K562 (cell line): ENCODE measurements around the gene BAG5. TPM values are rescaled to one million over a fixed set of nuclear protein-coding genes. Genes with fewer than 3 reads are reported as not detected.
A peak's percentile ranks its signal among the peaks of the same experiment; 100 is the strongest.

ENCODE experiments used
- CREM ChIP-seq: IDR thresholded peaks from 2 replicates; pipeline ENCODE4 v1.6.1; 2014; ENCODE audit warnings: antibody characterized with exemption, low read depth
- EHMT2 ChIP-seq: fragments of 450-650 bp; IDR thresholded peaks from 2 replicates; pipeline ENCODE4 v1.6.1; 2018; ENCODE audit warnings: antibody characterized with exemption
- GABPB1 ChIP-seq: sonication (generic); formaldehyde crosslinking; IDR thresholded peaks from 2 replicates; pipeline ENCODE4 v1.8.0; 2022; ENCODE audit warnings: mild to moderate bottlenecking, missing genetic modification reagents
- HDAC1 ChIP-seq, 2 experiments: fragments of 450-650 bp; IDR thresholded peaks; 2 replicates each; pipeline ENCODE4 v1.6.1; 2016 to 2017; ENCODE audit warnings: inconsistent platforms in 1 of 2, mild to moderate bottlenecking in 1 of 2, moderate library complexity in 1 of 2
- MCM7 ChIP-seq, 2 experiments: fragments of 450-650 bp; IDR thresholded peaks; 2 replicates each; pipeline ENCODE4 v1.6.1; 2016 to 2018
- NKRF ChIP-seq: fragments of 450-650 bp; IDR thresholded peaks from 2 replicates; pipeline ENCODE4 v1.6.1; 2016; ENCODE audit warnings: borderline replicate concordance
- polyA plus RNA-seq, 8 experiments: library from polyadenylated mRNA; depleted of rRNA in 4 of 8; stranded (reverse) in 5 of 8; unstranded in 3 of 8; fragments of >200 nt; fragmentation: Nextera tagmentation in 2 of 8; fragmentation: Illumina TruSeq in 1 of 8; extraction: Ambion mirVana in 2 of 8; extraction: Trizol in 1 of 8; gene quantifications; 2 replicates each; pipeline versions ENCODE4 v1.2.1 to v1.2.3, GENCODE V29; 2011 to 2014; ENCODE audit warnings: inconsistent platforms in 1 of 8, missing spikeins in 1 of 8
- total RNA-seq, 7 experiments: library from RNA; depleted of rRNA in 6 of 7; stranded (reverse); fragments of >200 nt in 6 of 7; fragmentation: Illumina TruSeq in 2 of 7; extraction: Trizol in 2 of 7; gene quantifications; 2 replicates each; pipeline versions ENCODE4 v1.2.1 to v1.2.3, GENCODE V29; 2011 to 2021; ENCODE audit warnings: low replicate concordance in 1 of 7
- TF ChIP-seq, protein P1 (sequence below), 2 experiments: fragments of 450-650 bp; formaldehyde crosslinking in 1 of 2; IDR thresholded peaks; 2 replicates each; pipeline versions ENCODE4 v1.4.0 to v1.6.1; 2014 to 2020; ENCODE audit warnings: mild to moderate bottlenecking in 2 of 2, borderline replicate concordance in 1 of 2, low read depth in 1 of 2
- TF ChIP-seq, protein P2 (sequence below), 2 experiments: fragments of 450-650 bp; IDR thresholded peaks; 2 replicates each; pipeline ENCODE4 v1.6.1; 2018; ENCODE audit warnings: mild to moderate bottlenecking in 2 of 2, low read depth in 1 of 2; ENCODE audit not compliant: partially characterized antibody in 2 of 2
- TF ChIP-seq, protein P3 (sequence below): sonication (generic); formaldehyde crosslinking; IDR thresholded peaks from 2 replicates; pipeline ENCODE4 v1.8.0; 2023; ENCODE audit warnings: mild to moderate bottlenecking, missing genetic modification reagents

Gene BAG5
- total and polyA plus RNA-seq, 9 of the 15 experiments (the other 6 are each of a cell fraction or from before 2014, with no cell fraction given): 7.9 to 21.4 (median 13.2) TPM

GRCh38 chr14:103530390-103530789, 32.1 kb downstream of the BAG5 start (continued):
- TF ChIP-seq, protein P1, sequence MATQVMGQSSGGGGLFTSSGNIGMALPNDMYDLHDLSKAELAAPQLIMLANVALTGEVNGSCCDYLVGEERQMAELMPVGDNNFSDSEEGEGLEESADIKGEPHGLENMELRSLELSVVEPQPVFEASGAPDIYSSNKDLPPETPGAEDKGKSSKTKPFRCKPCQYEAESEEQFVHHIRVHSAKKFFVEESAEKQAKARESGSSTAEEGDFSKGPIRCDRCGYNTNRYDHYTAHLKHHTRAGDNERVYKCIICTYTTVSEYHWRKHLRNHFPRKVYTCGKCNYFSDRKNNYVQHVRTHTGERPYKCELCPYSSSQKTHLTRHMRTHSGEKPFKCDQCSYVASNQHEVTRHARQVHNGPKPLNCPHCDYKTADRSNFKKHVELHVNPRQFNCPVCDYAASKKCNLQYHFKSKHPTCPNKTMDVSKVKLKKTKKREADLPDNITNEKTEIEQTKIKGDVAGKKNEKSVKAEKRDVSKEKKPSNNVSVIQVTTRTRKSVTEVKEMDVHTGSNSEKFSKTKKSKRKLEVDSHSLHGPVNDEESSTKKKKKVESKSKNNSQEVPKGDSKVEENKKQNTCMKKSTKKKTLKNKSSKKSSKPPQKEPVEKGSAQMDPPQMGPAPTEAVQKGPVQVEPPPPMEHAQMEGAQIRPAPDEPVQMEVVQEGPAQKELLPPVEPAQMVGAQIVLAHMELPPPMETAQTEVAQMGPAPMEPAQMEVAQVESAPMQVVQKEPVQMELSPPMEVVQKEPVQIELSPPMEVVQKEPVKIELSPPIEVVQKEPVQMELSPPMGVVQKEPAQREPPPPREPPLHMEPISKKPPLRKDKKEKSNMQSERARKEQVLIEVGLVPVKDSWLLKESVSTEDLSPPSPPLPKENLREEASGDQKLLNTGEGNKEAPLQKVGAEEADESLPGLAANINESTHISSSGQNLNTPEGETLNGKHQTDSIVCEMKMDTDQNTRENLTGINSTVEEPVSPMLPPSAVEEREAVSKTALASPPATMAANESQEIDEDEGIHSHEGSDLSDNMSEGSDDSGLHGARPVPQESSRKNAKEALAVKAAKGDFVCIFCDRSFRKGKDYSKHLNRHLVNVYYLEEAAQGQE (IDR thresholded peaks at IDR 0.05; ENCODE audit: borderline replicate concordance): peak; percentile 97
- TF ChIP-seq, protein P1 (CRISPR knock-in tag; IDR thresholded peaks at IDR 0.05; ENCODE audit: low read depth): peak; percentile 93
- TF ChIP-seq CREM: 0 out of 2 replicates have a peak, but pooled peaks have one; percentile 23
- no peak for TF ChIP-seq MCM7 (IDR thresholded peaks at IDR 0.05)
- 0 out of 2 replicates have a peak, but pooled peaks have one; percentile 21 for TF ChIP-seq GABPB1 (CRISPR knock-in tag)
- TF ChIP-seq, protein P2, sequence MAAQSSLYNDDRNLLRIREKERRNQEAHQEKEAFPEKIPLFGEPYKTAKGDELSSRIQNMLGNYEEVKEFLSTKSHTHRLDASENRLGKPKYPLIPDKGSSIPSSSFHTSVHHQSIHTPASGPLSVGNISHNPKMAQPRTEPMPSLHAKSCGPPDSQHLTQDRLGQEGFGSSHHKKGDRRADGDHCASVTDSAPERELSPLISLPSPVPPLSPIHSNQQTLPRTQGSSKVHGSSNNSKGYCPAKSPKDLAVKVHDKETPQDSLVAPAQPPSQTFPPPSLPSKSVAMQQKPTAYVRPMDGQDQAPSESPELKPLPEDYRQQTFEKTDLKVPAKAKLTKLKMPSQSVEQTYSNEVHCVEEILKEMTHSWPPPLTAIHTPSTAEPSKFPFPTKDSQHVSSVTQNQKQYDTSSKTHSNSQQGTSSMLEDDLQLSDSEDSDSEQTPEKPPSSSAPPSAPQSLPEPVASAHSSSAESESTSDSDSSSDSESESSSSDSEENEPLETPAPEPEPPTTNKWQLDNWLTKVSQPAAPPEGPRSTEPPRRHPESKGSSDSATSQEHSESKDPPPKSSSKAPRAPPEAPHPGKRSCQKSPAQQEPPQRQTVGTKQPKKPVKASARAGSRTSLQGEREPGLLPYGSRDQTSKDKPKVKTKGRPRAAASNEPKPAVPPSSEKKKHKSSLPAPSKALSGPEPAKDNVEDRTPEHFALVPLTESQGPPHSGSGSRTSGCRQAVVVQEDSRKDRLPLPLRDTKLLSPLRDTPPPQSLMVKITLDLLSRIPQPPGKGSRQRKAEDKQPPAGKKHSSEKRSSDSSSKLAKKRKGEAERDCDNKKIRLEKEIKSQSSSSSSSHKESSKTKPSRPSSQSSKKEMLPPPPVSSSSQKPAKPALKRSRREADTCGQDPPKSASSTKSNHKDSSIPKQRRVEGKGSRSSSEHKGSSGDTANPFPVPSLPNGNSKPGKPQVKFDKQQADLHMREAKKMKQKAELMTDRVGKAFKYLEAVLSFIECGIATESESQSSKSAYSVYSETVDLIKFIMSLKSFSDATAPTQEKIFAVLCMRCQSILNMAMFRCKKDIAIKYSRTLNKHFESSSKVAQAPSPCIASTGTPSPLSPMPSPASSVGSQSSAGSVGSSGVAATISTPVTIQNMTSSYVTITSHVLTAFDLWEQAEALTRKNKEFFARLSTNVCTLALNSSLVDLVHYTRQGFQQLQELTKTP (IDR thresholded peaks at IDR 0.05; ENCODE audit: low read depth in 1 of 2, partially characterized antibody in 2 of 2): peak in 1 of 2 experiments; percentile 48
- TF ChIP-seq HDAC1 (IDR thresholded peaks at IDR 0.05): 0 out of 4 replicates have a peak, but pooled peaks of 1 of the 2 experiments have one; percentile 51
- peak; percentile 60; the same call in 1 of the 2 replicates for TF ChIP-seq NKRF
- TF ChIP-seq, protein P3, sequence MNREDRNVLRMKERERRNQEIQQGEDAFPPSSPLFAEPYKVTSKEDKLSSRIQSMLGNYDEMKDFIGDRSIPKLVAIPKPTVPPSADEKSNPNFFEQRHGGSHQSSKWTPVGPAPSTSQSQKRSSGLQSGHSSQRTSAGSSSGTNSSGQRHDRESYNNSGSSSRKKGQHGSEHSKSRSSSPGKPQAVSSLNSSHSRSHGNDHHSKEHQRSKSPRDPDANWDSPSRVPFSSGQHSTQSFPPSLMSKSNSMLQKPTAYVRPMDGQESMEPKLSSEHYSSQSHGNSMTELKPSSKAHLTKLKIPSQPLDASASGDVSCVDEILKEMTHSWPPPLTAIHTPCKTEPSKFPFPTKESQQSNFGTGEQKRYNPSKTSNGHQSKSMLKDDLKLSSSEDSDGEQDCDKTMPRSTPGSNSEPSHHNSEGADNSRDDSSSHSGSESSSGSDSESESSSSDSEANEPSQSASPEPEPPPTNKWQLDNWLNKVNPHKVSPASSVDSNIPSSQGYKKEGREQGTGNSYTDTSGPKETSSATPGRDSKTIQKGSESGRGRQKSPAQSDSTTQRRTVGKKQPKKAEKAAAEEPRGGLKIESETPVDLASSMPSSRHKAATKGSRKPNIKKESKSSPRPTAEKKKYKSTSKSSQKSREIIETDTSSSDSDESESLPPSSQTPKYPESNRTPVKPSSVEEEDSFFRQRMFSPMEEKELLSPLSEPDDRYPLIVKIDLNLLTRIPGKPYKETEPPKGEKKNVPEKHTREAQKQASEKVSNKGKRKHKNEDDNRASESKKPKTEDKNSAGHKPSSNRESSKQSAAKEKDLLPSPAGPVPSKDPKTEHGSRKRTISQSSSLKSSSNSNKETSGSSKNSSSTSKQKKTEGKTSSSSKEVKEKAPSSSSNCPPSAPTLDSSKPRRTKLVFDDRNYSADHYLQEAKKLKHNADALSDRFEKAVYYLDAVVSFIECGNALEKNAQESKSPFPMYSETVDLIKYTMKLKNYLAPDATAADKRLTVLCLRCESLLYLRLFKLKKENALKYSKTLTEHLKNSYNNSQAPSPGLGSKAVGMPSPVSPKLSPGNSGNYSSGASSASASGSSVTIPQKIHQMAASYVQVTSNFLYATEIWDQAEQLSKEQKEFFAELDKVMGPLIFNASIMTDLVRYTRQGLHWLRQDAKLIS (CRISPR knock-in tag): 0 out of 2 replicates have a peak, but pooled peaks have one; percentile 32
- TF ChIP-seq EHMT2: peak; percentile 96
